GM12878 (cell line): ENCODE data around the gene SEC61A1. TPM values are rescaled to one million over a fixed set of nuclear protein-coding genes. Genes with fewer than 3 reads are reported as not detected.
A peak's percentile ranks its signal among the peaks of the same experiment; 100 is the strongest.

Experiments
- ATAC-seq: fragments of 200-7000 bp; cut with Tn5 transposase; 3 replicates; pipeline ENCODE4 v1.9.1; 2020; ENCODE audit warnings: mild to moderate bottlenecking, moderate library complexity
- BruUV-seq: library from RNA; stranded (reverse); fragments of 400-500 nt; replicated peaks from 2 replicates; lab custom pipeline; 2021; lab: Mats Ljungman, UMichigan
- CTCF ChIA-PET: fragments of 300-600 bp; sonication (Branson Sonifier 250); formaldehyde crosslinking; extraction: SDS; loops from one replicate; lab custom pipeline; 2021; ENCODE audit warnings: inconsistent platforms; lab: Yijun Ruan, JAX
- POLR2A ChIA-PET: fragments of 350-600 bp; formaldehyde crosslinking; extraction: SDS; loops from one replicate; lab custom pipeline; 2021; ENCODE audit warnings: inconsistent platforms; lab: Charles Lee
- RAD21 ChIA-PET: fragments of 300-600 bp; sonication (Branson Sonifier 250); formaldehyde crosslinking; loops from one replicate; lab custom pipeline; 2023; ENCODE audit warnings: antibody characterized with exemption; ENCODE audit not compliant: unreplicated experiment; lab: Charles Lee
- SMC1A ChIA-PET: fragments of 300-600 bp; sonication (Branson Sonifier 250); formaldehyde crosslinking; loops from one replicate; lab custom pipeline; 2023; ENCODE audit not compliant: unreplicated experiment, uncharacterized antibody; lab: Charles Lee
- DNase-seq: peaks from one replicate; pipeline ENCODE4 v3.0.0-alpha.2; 2011; ENCODE audit warnings: low read depth, low spot score
- FAIRE-seq: peaks from 3 replicates; lab custom pipeline; 2011; peaks lifted over from hg19 to GRCh38; lab: Jason Lieb, UNC
- H2AFZ ChIP-seq: 2 replicates; pipeline ENCODE4 v1.6.0; 2011; ENCODE audit warnings: low read depth, low read length, control low read depth; ENCODE audit not compliant: control insufficient read depth
- H3K27ac ChIP-seq: 2 replicates; pipeline ENCODE4 v1.5.1; 2011; ENCODE audit warnings: control low read depth; ENCODE audit not compliant: control insufficient read depth, insufficient read depth
- H3K27me3 ChIP-seq, 2 experiments: replicated peaks in 1 of 2; 2 replicates each; pipeline versions ENCODE4 v1.6.0 to v1.6.1; 2011; ENCODE audit warnings: low read length in 1 of 2; ENCODE audit not compliant: control insufficient read depth in 2 of 2, insufficient read depth in 2 of 2
- H3K36me3 ChIP-seq, 2 experiments: 2 replicates each; pipeline ENCODE4 v1.5.1; 2011; ENCODE audit warnings: low read length in 1 of 2; ENCODE audit not compliant: control insufficient read depth in 2 of 2, insufficient read depth in 2 of 2
- H3K4me1 ChIP-seq: 2 replicates; pipeline ENCODE4 v1.6.1; 2011; ENCODE audit warnings: mild to moderate bottlenecking, low read length, moderate library complexity, mixed read lengths; ENCODE audit not compliant: control insufficient read depth, insufficient read depth
- H3K4me2 ChIP-seq: 2 replicates; pipeline ENCODE4 v1.6.0; 2011; ENCODE audit warnings: control low read depth; ENCODE audit not compliant: control insufficient read depth, insufficient read depth
- H3K4me3 ChIP-seq: fragments of 200-600 bp; sonication (generic); 2 replicates; pipeline ENCODE4 v1.5.1; 2016
- H3K79me2 ChIP-seq: 2 replicates; pipeline ENCODE4 v1.6.0; 2011; ENCODE audit warnings: low read length; ENCODE audit not compliant: control insufficient read depth, insufficient read depth
- H3K9ac ChIP-seq: 2 replicates; pipeline ENCODE4 v1.8.0; 2011; ENCODE audit warnings: low read length, control low read depth, mixed read lengths; ENCODE audit not compliant: control insufficient read depth, insufficient read depth
- H3K9me3 ChIP-seq: replicated peaks from 3 replicates; pipeline ENCODE4 v1.5.1; 2011; ENCODE audit warnings: mild to moderate bottlenecking, low read length; ENCODE audit not compliant: control insufficient read depth, insufficient read depth
- H4K20me1 ChIP-seq: 2 replicates; pipeline ENCODE4 v1.6.0; 2011; ENCODE audit not compliant: control insufficient read depth, insufficient read depth
- ASH2L ChIP-seq: fragments of 300-600, 200-600 bp; sonication (generic); IDR thresholded peaks from 2 replicates; pipeline ENCODE4 v1.6.1; 2017; ENCODE audit warnings: low read depth, mild to moderate bottlenecking, borderline replicate concordance
- EGR1 ChIP-seq, 2 experiments: IDR thresholded peaks; 1 replicate in 1 of 2; 2 replicates in 1 of 2; pipeline ENCODE4 v1.6.1; 2011 to 2012; ENCODE audit warnings: low read depth in 2 of 2, low read length in 2 of 2, borderline replicate concordance in 1 of 2, mild to moderate bottlenecking in 1 of 2, moderate library complexity in 1 of 2
- ELK1 ChIP-seq: IDR thresholded peaks from 2 replicates; pipeline ENCODE4 v1.6.1; 2012; ENCODE audit warnings: low read depth, low read length, improper control_type of control experiment
- MYC ChIP-seq: IDR thresholded peaks from 2 replicates; pipeline ENCODE4 v1.6.1; 2011; ENCODE audit warnings: mild to moderate bottlenecking, low read length, moderate library complexity, inconsistent platforms; ENCODE audit not compliant: insufficient read depth, insufficient replicate concordance, insufficient read length, severe bottlenecking
- PML ChIP-seq: IDR thresholded peaks from 2 replicates; pipeline ENCODE4 v1.6.1; 2012; ENCODE audit warnings: low read length, inconsistent platforms
- POLR2A ChIP-seq: IDR thresholded peaks from 2 replicates; pipeline ENCODE4 v1.6.1; 2011; ENCODE audit warnings: low read depth, mild to moderate bottlenecking, low read length
- TARDBP ChIP-seq: IDR thresholded peaks from 2 replicates; pipeline ENCODE4 v1.6.1; 2016; ENCODE audit warnings: borderline replicate concordance
- YBX1 ChIP-seq: fragments of 450-650 bp; IDR thresholded peaks from 2 replicates; pipeline ENCODE4 v1.6.1; 2016; ENCODE audit warnings: antibody characterized with exemption
- ZBED1 ChIP-seq: IDR thresholded peaks from 2 replicates; pipeline ENCODE4 v1.6.1; 2016; ENCODE audit warnings: borderline replicate concordance
- WGBS: methylation state at CpG from one replicate; pipeline ENCODE4 v1.1.6; 2016; ENCODE audit warnings: low lambda C conversion rate; ENCODE audit not compliant: insufficient replicate concordance, insufficient coverage; ENCODE audit errors: missing lambda C conversion rate; 5-methylcytosine and 5-hydroxymethylcytosine counted together
- in situ Hi-C: fragments of 300-500 bp; cut with MboI; formaldehyde crosslinking; loops from 9 replicates; pipeline ENCODE4 v1.14.3; 2018; ENCODE audit warnings: mixed read lengths
- intact Hi-C: fragments of 100-400 bp; cut with micrococcal nuclease; formaldehyde crosslinking; loops from one replicate; pipeline ENCODE4 v1.14.2; 2022; ENCODE audit not compliant: unreplicated experiment
- polyA plus RNA-seq, 11 experiments: library from polyadenylated mRNA; depleted of rRNA in 4 of 11; unstranded in 6 of 11; stranded (reverse) in 5 of 11; fragments of >200 nt; fragmentation: Nextera tagmentation in 4 of 11; fragmentation: Illumina TruSeq in 1 of 11; extraction: Ambion mirVana in 4 of 11; extraction: Trizol in 1 of 11; gene quantifications; 1 replicate in 1 of 11; 2 replicates in 10 of 11; pipeline versions ENCODE4 v1.2.1 to v1.2.3, GENCODE V29; 2011 to 2016; ENCODE audit warnings: inconsistent platforms in 2 of 11, missing spikeins in 2 of 11, low read depth in 1 of 11
- total RNA-seq, 4 experiments: library from RNA; depleted of rRNA in 3 of 4; stranded (reverse); fragments of >200 nt in 3 of 4; fragmentation: Illumina TruSeq in 1 of 4; extraction: Trizol in 1 of 4; gene quantifications; 2 replicates each; pipeline versions ENCODE4 v1.2.1 to v1.2.3, GENCODE V29; 2013 to 2021
- TF ChIP-seq, protein P1 (sequence below): fragments of 450-650 bp; IDR thresholded peaks from 2 replicates; pipeline ENCODE4 v1.6.1; 2014; ENCODE audit warnings: mild to moderate bottlenecking

SEC61A1 gene
- total and polyA plus RNA-seq, 10 of the 15 experiments (the other 5 are each of a cell fraction or from before 2014, with no cell fraction given): 5.2 to 265 (median 142) TPM

- BruUV-seq: no TSS peak
- H3K36me3 ChIP-seq: peaks cover 38 to 47% of the 10 kb centered on the region in 2 experiments
- no peaks in the 10 kb centered on the region for H3K27me3 ChIP-seq
- DNase-seq (no peak), FAIRE-seq (no peak), ATAC-seq (no peak)
- no peaks in the 10 kb centered on the region for H3K9me3 ChIP-seq
- H3K79me2 ChIP-seq: no peaks in the 10 kb centered on the region
- no peak overlapping the region for H3K9ac ChIP-seq
- H2AFZ ChIP-seq: no peak overlapping the region
- TF ChIP-seq EGR1 (IDR thresholded peaks at IDR 0.05; ENCODE audit: borderline replicate concordance in 1 of 2, low read depth in 2 of 2, low read length in 2 of 2): no peak
- peak; percentile 49; the same call in 1 of the 2 replicates for TF ChIP-seq POLR2A
- peaks cover 4% of the 10 kb centered on the region for H3K4me1 ChIP-seq
- no peak overlapping the region for H3K4me3 ChIP-seq
- intact Hi-C loops: no loop called here
- H3K4me2 ChIP-seq: no peak overlapping the region
- H4K20me1 ChIP-seq: 0 out of 2 replicates have a peak, but pooled peaks cover 3% of the 10 kb centered on the region
- in situ Hi-C loops: no loop called here
- SMC1A ChIA-PET: no interaction called here
- CTCF ChIA-PET: no interaction called here
- POLR2A ChIA-PET: no interaction called here
- WGBS: 76% methylated on average over 11 of the region's 11 CpGs
- no peak overlapping the region for H3K27ac ChIP-seq
- RAD21 ChIA-PET: no interaction called here
Measured at GRCh38 chr3:128071771-128072453, 19.7 kb downstream of the SEC61A1 start.

DNA sequence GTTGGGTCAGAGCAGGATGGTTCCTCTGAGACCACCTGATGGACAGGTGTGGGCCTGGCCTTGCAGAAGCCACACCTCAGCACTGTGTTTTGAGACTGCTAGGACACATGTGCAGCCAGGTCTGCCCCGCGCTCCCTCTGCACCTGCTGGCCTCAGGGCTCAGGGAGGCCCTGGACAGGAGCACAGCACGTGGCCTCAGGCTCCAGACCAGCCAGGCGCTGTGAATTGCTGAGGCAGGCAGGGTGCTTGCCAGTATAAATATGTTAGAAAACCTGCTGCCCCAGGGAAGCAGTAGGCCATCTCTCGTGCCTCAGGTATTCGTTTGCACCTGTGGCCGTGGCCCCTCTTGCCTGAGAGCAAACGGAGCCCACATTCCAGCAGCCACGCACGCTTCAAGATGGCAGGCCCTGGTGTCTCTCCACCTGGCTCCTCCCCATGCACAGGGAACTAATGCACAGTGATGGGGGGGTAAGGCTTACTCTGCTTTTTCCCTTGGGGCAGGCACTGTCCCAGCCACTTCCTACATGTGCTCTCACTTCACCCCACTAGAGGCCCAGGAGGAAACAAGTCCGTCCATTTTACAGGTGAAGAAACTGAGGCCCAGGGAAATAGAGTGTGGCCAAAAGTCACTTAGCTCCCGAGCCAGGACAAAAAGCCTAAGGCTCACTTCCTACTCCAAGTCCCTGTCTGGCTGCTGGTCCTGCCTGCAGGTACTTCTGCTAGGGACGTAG lies 20.4 kb downstream of the SEC61A1 start:
- Histone ChIP-seq H3K9me3 (no peaks in the 10 kb centered on the region), H3K27me3 (no peaks in the 10 kb centered on the region), H3K36me3 (peaks cover 36 to 40% of the 10 kb centered on the region in 2 experiments), H3K9ac (no peak overlapping the region), H3K4me1 (peaks cover 4% of the 10 kb centered on the region), H3K27ac (no peak overlapping the region), H3K4me2 (no peak overlapping the region), H3K4me3 (no peak overlapping the region), H2AFZ (no peak overlapping the region), H3K79me2 (no peaks in the 10 kb centered on the region), H4K20me1 (0 out of 2 replicates have a peak, but pooled peaks cover 3% of the 10 kb centered on the region)
- ChIA-PET RAD21 (no interaction called here), POLR2A (no interaction called here), SMC1A (no interaction called here), CTCF (interaction anchor here (2.6 kb wide), 1 partner anchor 61 kb away, joined by 13 read pairs; no protein-coding TSS in a partner anchor)
- WGBS: 93% methylated on average over 13 of the region's 13 CpGs
- BruUV-seq: no TSS peak
- no peak for TF ChIP-seq ZBED1
- TF ChIP-seq MYC: no peak
- peak; percentile 52; the same call in 1 of the 2 replicates for TF ChIP-seq POLR2A
- TF ChIP-seq, protein P1, sequence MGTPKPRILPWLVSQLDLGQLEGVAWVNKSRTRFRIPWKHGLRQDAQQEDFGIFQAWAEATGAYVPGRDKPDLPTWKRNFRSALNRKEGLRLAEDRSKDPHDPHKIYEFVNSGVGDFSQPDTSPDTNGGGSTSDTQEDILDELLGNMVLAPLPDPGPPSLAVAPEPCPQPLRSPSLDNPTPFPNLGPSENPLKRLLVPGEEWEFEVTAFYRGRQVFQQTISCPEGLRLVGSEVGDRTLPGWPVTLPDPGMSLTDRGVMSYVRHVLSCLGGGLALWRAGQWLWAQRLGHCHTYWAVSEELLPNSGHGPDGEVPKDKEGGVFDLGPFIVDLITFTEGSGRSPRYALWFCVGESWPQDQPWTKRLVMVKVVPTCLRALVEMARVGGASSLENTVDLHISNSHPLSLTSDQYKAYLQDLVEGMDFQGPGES: no peak
- TF ChIP-seq ASH2L: no peak
- no peak for TF ChIP-seq ELK1
- no peak for TF ChIP-seq PML
- no peak for TF ChIP-seq YBX1
- TF ChIP-seq TARDBP: no peak
- DNase-seq (no peak), ATAC-seq (no peak), FAIRE-seq (no peak)
- in situ Hi-C loops (no loop called here), intact Hi-C loops (no loop called here)
